HepG2 (cell line): ENCODE results near the gene ANKIB1. TPM values are rescaled to one million over a fixed set of nuclear protein-coding genes. Genes with fewer than 3 reads are reported as not detected.

ENCODE experiments used
- FOXC1 ChIP-seq: sonication (generic); formaldehyde crosslinking; IDR thresholded peaks from 2 replicates; pipeline ENCODE4 v1.8.0; 2022; ENCODE audit warnings: mild to moderate bottlenecking, missing genetic modification reagents, borderline replicate concordance
- NCOA1 ChIP-seq: sonication (generic); formaldehyde crosslinking; IDR thresholded peaks from 2 replicates; pipeline ENCODE4 v1.9.0; 2021; ENCODE audit warnings: missing genetic modification reagents
- NONO ChIP-seq, 2 experiments: fragments of 450-650 bp in 1 of 2; sonication (generic) in 1 of 2; formaldehyde crosslinking in 1 of 2; IDR thresholded peaks in 1 of 2; conservative IDR thresholded peaks in 1 of 2; 2 replicates each; pipeline versions ENCODE4 v1.6.1 to v1.8.0; 2017 to 2022; ENCODE audit warnings: mild to moderate bottlenecking in 1 of 2, missing genetic modification reagents in 1 of 2, moderate library complexity in 1 of 2
- POGZ ChIP-seq: sonication (generic); formaldehyde crosslinking; IDR thresholded peaks from 2 replicates; pipeline ENCODE4 v1.4.0; 2020; ENCODE audit warnings: mild to moderate bottlenecking, missing genetic modification reagents
- SP4 ChIP-seq: sonication (generic); formaldehyde crosslinking; IDR thresholded peaks from 2 replicates; pipeline ENCODE4 v1.8.1; 2023; ENCODE audit warnings: mild to moderate bottlenecking, missing genetic modification reagents
- TCF12 ChIP-seq, 2 experiments: fragments of 450-650 bp in 1 of 2; sonication (generic) in 1 of 2; formaldehyde crosslinking in 1 of 2; IDR thresholded peaks; 2 replicates each; pipeline versions ENCODE4 v1.6.1 to v1.8.0; 2017 to 2022; ENCODE audit warnings: antibody characterized with exemption in 1 of 2, mild to moderate bottlenecking in 1 of 2, missing genetic modification reagents in 1 of 2, moderate library complexity in 1 of 2
- ZFP36L2 ChIP-seq: sonication (generic); formaldehyde crosslinking; IDR thresholded peaks from 2 replicates; pipeline ENCODE4 v1.4.0; 2020; ENCODE audit warnings: missing genetic modification reagents
- ZNF782 ChIP-seq: sonication (generic); formaldehyde crosslinking; IDR thresholded peaks from 2 replicates; pipeline ENCODE4 v1.4.0; 2020; ENCODE audit warnings: missing genetic modification reagents, mild to moderate bottlenecking, borderline replicate concordance
- polyA plus RNA-seq, 8 experiments: library from polyadenylated mRNA; depleted of rRNA in 3 of 8; stranded (reverse) in 7 of 8; unstranded in 1 of 8; fragments of >200 nt; fragmentation: Illumina TruSeq in 4 of 8; extraction: Trizol in 4 of 8; gene quantifications; 2 replicates each; pipeline versions ENCODE4 v1.2.1 to v1.2.3, GENCODE V29; 2011 to 2016; ENCODE audit warnings: low read depth in 4 of 8, missing spikeins in 1 of 8, mixed read lengths in 1 of 8; ENCODE audit not compliant: insufficient read depth in 1 of 8
- total RNA-seq, 5 experiments: library from RNA; depleted of rRNA; stranded (reverse); fragments of >200 nt; fragmentation: Illumina TruSeq; extraction: Trizol; gene quantifications; 2 replicates each; pipeline ENCODE4 v1.2.3, GENCODE V29; 2016; ENCODE audit warnings: low read depth in 1 of 5
- TF ChIP-seq, protein P1 (sequence below): sonication (generic); formaldehyde crosslinking; IDR thresholded peaks from 2 replicates; pipeline ENCODE4 v1.4.0; 2020; ENCODE audit warnings: missing genetic modification reagents
- TF ChIP-seq, protein P2 (sequence below): sonication (generic); formaldehyde crosslinking; IDR thresholded peaks from 2 replicates; pipeline ENCODE4 v1.4.0; 2020; ENCODE audit warnings: missing genetic modification reagents
- TF ChIP-seq, protein P3 (sequence below), 2 experiments: fragments of 450-650 bp in 1 of 2; sonication (generic) in 1 of 2; formaldehyde crosslinking; IDR thresholded peaks; 2 replicates each; pipeline versions ENCODE4 v1.5.0 to v1.8.0; 2020 to 2022; ENCODE audit warnings: mild to moderate bottlenecking in 1 of 2, missing genetic modification reagents in 1 of 2
- TF ChIP-seq, protein P4 (sequence below): sonication (generic); formaldehyde crosslinking; IDR thresholded peaks from 2 replicates; pipeline ENCODE4 v1.4.0; 2020; ENCODE audit warnings: missing genetic modification reagents
- TF ChIP-seq, protein P5 (sequence below), 2 experiments: sonication (generic) in 1 of 2; formaldehyde crosslinking in 1 of 2; IDR thresholded peaks; 2 replicates each; pipeline versions ENCODE4 v1.4.0 to v1.6.1; 2016 to 2020; ENCODE audit warnings: borderline replicate concordance in 1 of 2, low read depth in 1 of 2, mild to moderate bottlenecking in 1 of 2, missing genetic modification reagents in 1 of 2
- TF ChIP-seq, protein P6 (sequence below), 2 experiments: sonication (generic) in 1 of 2; formaldehyde crosslinking in 1 of 2; IDR thresholded peaks; 2 replicates each; pipeline versions ENCODE4 v1.4.0 to v1.6.1; 2018 to 2020; ENCODE audit warnings: missing genetic modification reagents in 2 of 2, borderline replicate concordance in 1 of 2, low read depth in 1 of 2, mild to moderate bottlenecking in 1 of 2, missing biosample characterization in 1 of 2

Gene ANKIB1
- total and polyA plus RNA-seq, 2 of the 13 experiments (the other 11 are each of a cell fraction or from before 2014, with no cell fraction given) = 28.7 to 29.6 TPM

DNA sequence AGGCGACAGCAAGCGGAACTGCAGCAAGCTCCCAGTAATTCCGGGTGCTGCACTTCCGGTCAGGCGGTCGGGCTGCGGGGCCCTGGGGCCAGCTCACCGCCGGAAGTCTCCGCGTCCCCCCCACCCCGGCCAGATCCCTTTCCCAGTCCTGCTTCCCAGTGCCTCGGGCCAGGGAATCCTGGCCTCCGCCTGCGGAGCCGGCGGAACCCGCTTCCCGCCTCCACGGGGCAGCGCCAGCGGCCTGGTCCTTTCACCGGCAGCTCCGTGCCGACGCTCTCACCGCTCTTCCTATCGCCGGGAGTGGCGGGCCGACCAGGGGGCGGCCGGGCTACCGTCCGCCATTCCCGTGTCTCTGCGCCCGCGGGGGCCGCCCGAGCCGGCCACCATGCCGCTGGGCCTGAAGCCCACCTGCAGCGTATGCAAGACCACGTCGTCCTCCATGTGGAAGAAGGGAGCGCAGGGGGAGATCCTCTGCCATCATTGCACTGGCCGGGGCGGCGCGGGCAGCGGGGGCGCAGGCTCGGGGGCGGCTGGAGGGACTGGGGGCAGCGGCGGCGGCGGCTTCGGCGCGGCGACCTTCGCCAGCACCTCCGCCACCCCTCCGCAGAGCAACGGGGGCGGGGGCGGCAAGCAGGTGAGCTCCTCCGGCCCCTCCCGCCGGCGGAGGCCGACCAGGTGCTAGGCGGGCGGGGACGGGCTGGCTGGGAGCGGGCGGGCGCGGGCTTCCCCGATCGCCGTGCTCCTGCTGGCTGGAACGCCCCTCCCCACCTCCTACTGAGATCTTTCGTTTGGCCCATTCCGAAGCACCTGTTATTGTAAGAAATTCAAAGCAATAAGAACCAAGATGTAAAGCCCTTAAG lies 201.8 kb downstream of the ANKIB1 start, which contains the start of gene GATAD1 (continued):
- TF ChIP-seq, protein P1, sequence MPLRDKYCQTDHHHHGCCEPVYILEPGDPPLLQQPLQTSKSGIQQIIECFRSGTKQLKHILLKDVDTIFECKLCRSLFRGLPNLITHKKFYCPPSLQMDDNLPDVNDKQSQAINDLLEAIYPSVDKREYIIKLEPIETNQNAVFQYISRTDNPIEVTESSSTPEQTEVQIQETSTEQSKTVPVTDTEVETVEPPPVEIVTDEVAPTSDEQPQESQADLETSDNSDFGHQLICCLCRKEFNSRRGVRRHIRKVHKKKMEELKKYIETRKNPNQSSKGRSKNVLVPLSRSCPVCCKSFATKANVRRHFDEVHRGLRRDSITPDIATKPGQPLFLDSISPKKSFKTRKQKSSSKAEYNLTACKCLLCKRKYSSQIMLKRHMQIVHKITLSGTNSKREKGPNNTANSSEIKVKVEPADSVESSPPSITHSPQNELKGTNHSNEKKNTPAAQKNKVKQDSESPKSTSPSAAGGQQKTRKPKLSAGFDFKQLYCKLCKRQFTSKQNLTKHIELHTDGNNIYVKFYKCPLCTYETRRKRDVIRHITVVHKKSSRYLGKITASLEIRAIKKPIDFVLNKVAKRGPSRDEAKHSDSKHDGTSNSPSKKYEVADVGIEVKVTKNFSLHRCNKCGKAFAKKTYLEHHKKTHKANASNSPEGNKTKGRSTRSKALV = peak; percentile 21; the same call in 1 of the 2 replicates
- TF ChIP-seq NONO (IDR thresholded peaks at IDR 0.05) = no peak
- peak; percentile 18; the same call in 1 of the 2 replicates for TF ChIP-seq NONO (CRISPR knock-in tag; conservative IDR thresholded peaks at IDR 0.05)
- TF ChIP-seq TCF12 (IDR thresholded peaks at IDR 0.05) = no peak
- TF ChIP-seq TCF12 (CRISPR knock-in tag; IDR thresholded peaks at IDR 0.05) = peak; percentile 12; the same call in 1 of the 2 replicates
- TF ChIP-seq, protein P2, sequence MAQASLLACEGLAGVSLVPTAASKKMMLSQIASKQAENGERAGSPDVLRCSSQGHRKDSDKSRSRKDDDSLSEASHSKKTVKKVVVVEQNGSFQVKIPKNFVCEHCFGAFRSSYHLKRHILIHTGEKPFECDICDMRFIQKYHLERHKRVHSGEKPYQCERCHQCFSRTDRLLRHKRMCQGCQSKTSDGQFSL (CRISPR knock-in tag) = peak; percentile 97
- TF ChIP-seq, protein P3, sequence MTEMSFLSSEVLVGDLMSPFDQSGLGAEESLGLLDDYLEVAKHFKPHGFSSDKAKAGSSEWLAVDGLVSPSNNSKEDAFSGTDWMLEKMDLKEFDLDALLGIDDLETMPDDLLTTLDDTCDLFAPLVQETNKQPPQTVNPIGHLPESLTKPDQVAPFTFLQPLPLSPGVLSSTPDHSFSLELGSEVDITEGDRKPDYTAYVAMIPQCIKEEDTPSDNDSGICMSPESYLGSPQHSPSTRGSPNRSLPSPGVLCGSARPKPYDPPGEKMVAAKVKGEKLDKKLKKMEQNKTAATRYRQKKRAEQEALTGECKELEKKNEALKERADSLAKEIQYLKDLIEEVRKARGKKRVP (CRISPR knock-in tag; IDR thresholded peaks at IDR 0.05) = no peak
- TF ChIP-seq ZNF782 (CRISPR knock-in tag) = no peak; the same call in 1 of the 2 replicates
- TF ChIP-seq SP4 (CRISPR knock-in tag) = peak; percentile 67; the same call in 1 of the 2 replicates
- TF ChIP-seq NCOA1 = 0 out of 2 replicates have a peak, but pooled peaks have one; percentile 47
- TF ChIP-seq, protein P4, sequence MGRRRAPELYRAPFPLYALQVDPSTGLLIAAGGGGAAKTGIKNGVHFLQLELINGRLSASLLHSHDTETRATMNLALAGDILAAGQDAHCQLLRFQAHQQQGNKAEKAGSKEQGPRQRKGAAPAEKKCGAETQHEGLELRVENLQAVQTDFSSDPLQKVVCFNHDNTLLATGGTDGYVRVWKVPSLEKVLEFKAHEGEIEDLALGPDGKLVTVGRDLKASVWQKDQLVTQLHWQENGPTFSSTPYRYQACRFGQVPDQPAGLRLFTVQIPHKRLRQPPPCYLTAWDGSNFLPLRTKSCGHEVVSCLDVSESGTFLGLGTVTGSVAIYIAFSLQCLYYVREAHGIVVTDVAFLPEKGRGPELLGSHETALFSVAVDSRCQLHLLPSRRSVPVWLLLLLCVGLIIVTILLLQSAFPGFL = no peak
- TF ChIP-seq POGZ = peak; percentile 89
- 0 out of 2 replicates have a peak, but pooled peaks have one; percentile 82 for TF ChIP-seq ZFP36L2 (CRISPR knock-in tag)
- TF ChIP-seq, protein P5, sequence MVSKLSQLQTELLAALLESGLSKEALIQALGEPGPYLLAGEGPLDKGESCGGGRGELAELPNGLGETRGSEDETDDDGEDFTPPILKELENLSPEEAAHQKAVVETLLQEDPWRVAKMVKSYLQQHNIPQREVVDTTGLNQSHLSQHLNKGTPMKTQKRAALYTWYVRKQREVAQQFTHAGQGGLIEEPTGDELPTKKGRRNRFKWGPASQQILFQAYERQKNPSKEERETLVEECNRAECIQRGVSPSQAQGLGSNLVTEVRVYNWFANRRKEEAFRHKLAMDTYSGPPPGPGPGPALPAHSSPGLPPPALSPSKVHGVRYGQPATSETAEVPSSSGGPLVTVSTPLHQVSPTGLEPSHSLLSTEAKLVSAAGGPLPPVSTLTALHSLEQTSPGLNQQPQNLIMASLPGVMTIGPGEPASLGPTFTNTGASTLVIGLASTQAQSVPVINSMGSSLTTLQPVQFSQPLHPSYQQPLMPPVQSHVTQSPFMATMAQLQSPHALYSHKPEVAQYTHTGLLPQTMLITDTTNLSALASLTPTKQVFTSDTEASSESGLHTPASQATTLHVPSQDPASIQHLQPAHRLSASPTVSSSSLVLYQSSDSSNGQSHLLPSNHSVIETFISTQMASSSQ (IDR thresholded peaks at IDR 0.05; ENCODE audit: low read depth) = no peak
- TF ChIP-seq, protein P5 (CRISPR knock-in tag; IDR thresholded peaks at IDR 0.05; ENCODE audit: borderline replicate concordance) = peak; percentile 59; the same call in 1 of the 2 replicates
- TF ChIP-seq FOXC1 (CRISPR knock-in tag) = peak; percentile 58; the same call in 1 of the 2 replicates
- TF ChIP-seq, protein P6, sequence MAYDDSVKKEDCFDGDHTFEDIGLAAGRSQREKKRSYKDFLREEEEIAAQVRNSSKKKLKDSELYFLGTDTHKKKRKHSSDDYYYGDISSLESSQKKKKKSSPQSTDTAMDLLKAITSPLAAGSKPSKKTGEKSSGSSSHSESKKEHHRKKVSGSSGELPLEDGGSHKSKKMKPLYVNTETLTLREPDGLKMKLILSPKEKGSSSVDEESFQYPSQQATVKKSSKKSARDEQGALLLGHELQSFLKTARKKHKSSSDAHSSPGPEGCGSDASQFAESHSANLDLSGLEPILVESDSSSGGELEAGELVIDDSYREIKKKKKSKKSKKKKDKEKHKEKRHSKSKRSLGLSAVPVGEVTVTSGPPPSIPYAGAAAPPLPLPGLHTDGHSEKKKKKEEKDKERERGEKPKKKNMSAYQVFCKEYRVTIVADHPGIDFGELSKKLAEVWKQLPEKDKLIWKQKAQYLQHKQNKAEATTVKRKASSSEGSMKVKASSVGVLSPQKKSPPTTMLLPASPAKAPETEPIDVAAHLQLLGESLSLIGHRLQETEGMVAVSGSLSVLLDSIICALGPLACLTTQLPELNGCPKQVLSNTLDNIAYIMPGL (CRISPR knock-in tag; IDR thresholded peaks at IDR 0.05; ENCODE audit: borderline replicate concordance in 1 of 2, low read depth in 1 of 2) = peak; percentile 87 to 97
